Nephron progenitor cell (in vitro differentiated cells): Measurements from ENCODE around the gene MYO5B.

Experiments used
- DNase-seq: peaks from one replicate; pipeline ENCODE4 v3.0.0; 2021
- H3K27ac Mint-ChIP-seq: 2 replicates; pipeline ENCODE4 v1.8.0; 2021; ENCODE audit warnings: mild to moderate bottlenecking, moderate library complexity, mixed read lengths
- H3K27me3 Mint-ChIP-seq: 2 replicates; pipeline ENCODE4 v1.8.0; 2021; ENCODE audit warnings: mild to moderate bottlenecking, low read depth, mixed read lengths; ENCODE audit not compliant: poor library complexity
- H3K36me3 Mint-ChIP-seq: 2 replicates; pipeline ENCODE4 v1.8.0; 2021; ENCODE audit warnings: low read depth, mixed read lengths
- H3K4me1 Mint-ChIP-seq: 2 replicates; pipeline ENCODE4 v1.8.0; 2021; ENCODE audit warnings: mixed read lengths
- H3K4me3 Mint-ChIP-seq: 2 replicates; pipeline ENCODE4 v1.8.0; 2021; ENCODE audit warnings: mild to moderate bottlenecking, moderate library complexity, mixed read lengths
- H3K9me3 Mint-ChIP-seq: 2 replicates; pipeline ENCODE4 v1.8.0; 2021; ENCODE audit warnings: mild to moderate bottlenecking, moderate library complexity, mixed read lengths
- TF ChIP-seq, protein P1 (sequence below): fragments of 200-600 bp; sonication (generic); IDR thresholded peaks from 2 replicates; pipeline ENCODE4 v1.5.0; 2021; ENCODE audit warnings: antibody characterized with exemption

The MYO5B gene

DNA sequence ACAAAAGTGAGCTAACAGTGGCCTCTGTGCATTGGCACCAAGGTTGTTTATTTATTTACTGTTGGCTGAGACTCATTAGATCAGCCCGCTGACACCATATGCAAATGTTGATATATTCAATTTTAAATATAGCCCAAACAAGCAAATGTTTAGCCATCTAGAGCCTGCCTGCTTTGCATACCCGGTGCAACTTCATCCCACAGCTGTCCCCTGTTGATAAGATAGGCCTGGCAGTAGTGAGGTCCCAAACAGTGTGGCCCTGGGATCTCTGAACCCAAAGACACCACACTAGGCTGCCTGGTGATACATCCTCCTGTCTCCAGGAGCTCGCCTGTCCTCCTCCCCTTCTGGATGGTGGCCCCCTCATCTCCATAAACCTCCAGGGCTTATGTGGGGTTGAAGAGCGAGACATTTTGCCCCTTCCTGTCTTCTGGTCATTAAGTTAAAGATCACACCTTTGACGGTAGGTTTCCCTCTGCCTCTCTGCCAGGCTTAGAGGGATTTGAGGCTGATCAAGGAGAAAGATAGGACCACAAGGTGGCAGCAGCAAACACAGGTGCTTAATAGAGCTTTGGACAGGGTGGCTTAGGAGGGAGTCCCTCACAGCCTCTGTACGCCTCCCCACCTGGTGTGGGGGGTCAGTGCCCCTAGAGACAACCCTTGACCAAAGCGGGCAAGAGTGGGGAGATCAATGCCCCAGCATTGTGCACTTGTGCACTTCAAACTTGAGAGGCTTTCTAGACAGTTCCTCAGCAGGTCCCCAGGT, 23.7 kb upstream of the MYO5B start:
- H3K4me1 Mint-ChIP-seq = peaks cover 10% of the 10 kb centered on the region
- no peak overlapping the region for H3K4me3 Mint-ChIP-seq
- no peak for DNase-seq
- H3K27ac Mint-ChIP-seq = no peak overlapping the region
- H3K36me3 Mint-ChIP-seq = peaks cover 15% of the 10 kb centered on the region
- H3K9me3 Mint-ChIP-seq = peaks cover 44% of the 10 kb centered on the region
- TF ChIP-seq, protein P1, sequence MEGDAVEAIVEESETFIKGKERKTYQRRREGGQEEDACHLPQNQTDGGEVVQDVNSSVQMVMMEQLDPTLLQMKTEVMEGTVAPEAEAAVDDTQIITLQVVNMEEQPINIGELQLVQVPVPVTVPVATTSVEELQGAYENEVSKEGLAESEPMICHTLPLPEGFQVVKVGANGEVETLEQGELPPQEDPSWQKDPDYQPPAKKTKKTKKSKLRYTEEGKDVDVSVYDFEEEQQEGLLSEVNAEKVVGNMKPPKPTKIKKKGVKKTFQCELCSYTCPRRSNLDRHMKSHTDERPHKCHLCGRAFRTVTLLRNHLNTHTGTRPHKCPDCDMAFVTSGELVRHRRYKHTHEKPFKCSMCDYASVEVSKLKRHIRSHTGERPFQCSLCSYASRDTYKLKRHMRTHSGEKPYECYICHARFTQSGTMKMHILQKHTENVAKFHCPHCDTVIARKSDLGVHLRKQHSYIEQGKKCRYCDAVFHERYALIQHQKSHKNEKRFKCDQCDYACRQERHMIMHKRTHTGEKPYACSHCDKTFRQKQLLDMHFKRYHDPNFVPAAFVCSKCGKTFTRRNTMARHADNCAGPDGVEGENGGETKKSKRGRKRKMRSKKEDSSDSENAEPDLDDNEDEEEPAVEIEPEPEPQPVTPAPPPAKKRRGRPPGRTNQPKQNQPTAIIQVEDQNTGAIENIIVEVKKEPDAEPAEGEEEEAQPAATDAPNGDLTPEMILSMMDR = no peak
- peaks cover 27% of the 10 kb centered on the region for H3K27me3 Mint-ChIP-seq

DNA sequence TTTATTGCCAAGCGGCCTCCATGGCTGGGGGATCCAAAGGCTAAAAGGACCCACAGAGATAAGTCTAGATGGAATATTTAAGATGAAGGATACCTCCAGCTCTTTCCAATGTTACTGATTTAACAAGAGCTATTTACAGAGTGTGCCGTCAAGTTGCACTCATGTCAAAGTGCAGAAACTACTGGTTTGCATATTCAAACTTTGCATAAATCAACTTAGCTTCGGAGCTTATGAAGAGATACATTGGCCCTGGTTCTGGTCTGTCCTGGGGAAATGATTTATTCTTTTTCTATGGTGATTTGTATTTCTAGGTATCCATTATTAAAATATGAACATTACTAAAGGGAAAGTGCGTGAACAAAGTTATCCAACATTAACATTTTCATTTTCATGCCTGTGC, 14.4 kb upstream of the MYO5B start:
- Mint-ChIP-seq H3K36me3 (no peaks in the 10 kb centered on the region), H3K4me1 (peaks cover 13% of the 10 kb centered on the region), H3K4me3 (no peak overlapping the region), H3K9me3 (no peaks in the 10 kb centered on the region), H3K27ac (no peak overlapping the region), H3K27me3 (peaks cover 4% of the 10 kb centered on the region)
- no peak for DNase-seq
- TF ChIP-seq, protein P1 = no peak

DNA sequence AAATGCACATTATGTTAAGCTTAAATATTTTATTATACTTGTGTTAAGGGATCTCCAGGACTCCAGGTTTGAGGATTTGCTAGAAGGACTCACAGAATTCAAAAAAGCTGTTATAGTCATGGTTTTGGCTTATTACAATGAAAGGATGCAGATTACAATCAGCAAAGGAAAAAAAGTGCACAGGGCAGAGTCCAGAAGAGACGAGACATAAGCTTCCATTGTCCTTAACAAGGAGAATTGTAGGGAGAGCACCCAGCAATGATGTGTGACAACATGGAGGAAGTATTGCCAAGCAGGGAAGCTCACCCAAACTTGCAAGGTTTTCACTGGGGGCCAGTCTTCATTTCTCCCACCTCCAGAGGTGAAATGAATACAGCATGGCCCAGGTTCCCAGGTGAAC, 12.8 kb upstream of the MYO5B start:
- TF ChIP-seq, protein P1 = no peak
- Mint-ChIP-seq H3K4me1 (peaks cover 22% of the 10 kb centered on the region), H3K27me3 (peaks cover 17% of the 10 kb centered on the region), H3K4me3 (no peak overlapping the region), H3K27ac (no peak overlapping the region), H3K9me3 (no peaks in the 10 kb centered on the region), H3K36me3 (no peaks in the 10 kb centered on the region)
- no peak for DNase-seq

DNA sequence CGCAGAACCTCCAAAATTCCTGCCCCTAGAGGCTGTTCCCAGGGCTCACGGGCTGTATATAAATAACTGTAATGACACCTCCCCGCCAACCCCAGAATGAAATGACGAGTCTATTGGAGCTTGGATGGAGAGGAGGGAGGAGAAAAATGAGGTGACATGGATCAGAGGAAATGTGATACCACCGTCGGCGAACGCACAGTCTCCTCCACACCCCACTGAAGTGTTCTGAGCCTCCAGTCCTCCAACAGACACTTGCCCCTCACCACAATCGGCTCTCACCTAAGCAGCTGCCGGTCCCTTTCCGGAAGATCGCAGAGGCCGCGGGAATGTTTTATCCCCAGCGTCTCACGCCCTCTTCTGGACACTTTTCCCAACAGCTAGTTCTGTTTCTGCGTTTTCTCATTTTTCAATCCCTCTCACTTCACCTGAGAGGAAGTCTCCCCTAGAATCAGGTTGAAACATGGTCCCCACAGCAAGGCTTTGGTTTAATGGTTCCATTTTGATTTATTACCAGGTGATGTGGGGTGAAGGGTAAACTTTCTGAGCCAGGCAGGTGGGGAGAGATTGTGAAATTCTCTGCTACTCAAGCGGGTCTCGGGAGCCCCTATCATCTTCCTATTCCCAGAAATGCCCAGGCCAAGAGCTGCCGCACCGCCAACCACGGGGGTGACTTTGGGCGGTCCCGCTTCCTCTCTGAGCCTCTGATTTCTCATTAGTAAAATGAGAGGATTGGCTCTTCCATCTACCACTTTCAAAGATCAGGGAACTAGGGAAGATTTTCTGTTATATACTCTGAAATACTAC, 9.1 kb upstream of the MYO5B start:
- H3K27me3 Mint-ChIP-seq = peaks cover 37% of the 10 kb centered on the region
- DNase-seq = peak; percentile 65
- no peaks in the 10 kb centered on the region for H3K36me3 Mint-ChIP-seq
- H3K9me3 Mint-ChIP-seq = peaks cover 14% of the 10 kb centered on the region
- no peak overlapping the region for H3K27ac Mint-ChIP-seq
- peak overlapping the region; percentile 35 for H3K4me3 Mint-ChIP-seq
- H3K4me1 Mint-ChIP-seq = peaks cover 28% of the 10 kb centered on the region
- TF ChIP-seq, protein P1 = peak; percentile 65

DNA sequence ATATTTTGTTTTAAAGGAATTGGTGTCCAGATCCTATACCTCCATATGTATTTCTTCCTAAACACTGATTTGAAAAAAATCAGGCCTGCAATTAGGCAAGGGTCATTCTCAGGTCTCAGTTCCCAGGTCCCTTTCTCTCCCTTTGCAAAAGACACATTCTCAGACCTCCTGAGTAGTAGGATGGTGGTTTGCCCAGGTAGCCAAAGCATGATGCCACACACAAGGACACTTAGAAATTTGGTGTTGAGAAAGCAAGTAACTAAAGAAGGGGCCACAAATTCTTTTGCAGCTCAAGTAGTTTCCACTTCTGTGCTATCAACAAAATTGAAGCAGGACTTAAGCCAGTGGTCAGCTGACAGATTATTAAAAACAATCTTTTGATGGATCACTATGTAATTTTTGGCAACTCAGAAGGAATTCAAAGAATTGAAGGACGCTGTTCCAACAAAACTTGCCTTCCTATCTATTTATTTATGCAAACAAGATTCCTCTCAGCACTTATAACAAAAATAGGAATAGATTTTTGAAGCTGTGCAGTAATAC, 6.6 kb upstream of the MYO5B start:
- H3K27ac Mint-ChIP-seq = no peak overlapping the region
- no peaks in the 10 kb centered on the region for H3K36me3 Mint-ChIP-seq
- no peak overlapping the region for H3K4me3 Mint-ChIP-seq
- TF ChIP-seq, protein P1 = no peak
- peaks cover 28% of the 10 kb centered on the region for H3K4me1 Mint-ChIP-seq
- peaks cover 58% of the 10 kb centered on the region for H3K27me3 Mint-ChIP-seq
- H3K9me3 Mint-ChIP-seq = peaks cover 14% of the 10 kb centered on the region
- DNase-seq = no peak
